ENCODE results near the gene PRCP. TPM values are rescaled to one million over a fixed set of nuclear protein-coding genes. Genes with fewer than 3 reads are reported as not detected.

The PRCP gene
- total RNA-seq, 2 donors from 2014 or later: 46.8 to 55.9 TPM

- Histone ChIP-seq H3K36me3 (no peaks in the 10 kb centered on the region), H3K27ac (no peak overlapping the region), H3K9me3 (no peaks in the 10 kb centered on the region), H3K4me1 (ENCODE audit: control insufficient read depth in 1 of 2, low read depth in 2 of 2) (peaks cover 16 to 28% of the 10 kb centered on the region in 2 donors), H3K4me3 (no peak overlapping the region), H3K27me3 (replicated peaks; ENCODE audit: insufficient read depth) (no peaks in the 10 kb centered on the region)
- ATAC-seq (ENCODE audit: insufficient number of reproducible peaks, low FRiP score, low read depth) (no peak), DNase-seq (ENCODE audit: low spot score) (no peak)
- TF ChIP-seq CTCF (IDR thresholded peaks at IDR 0.05): no peak
Measured at GRCh38 chr11:82826526-82826925, 73.7 kb downstream of the PRCP start.

GRCh38 chr11:82823647-82824619, 76.3 kb downstream of the PRCP start:
- Histone ChIP-seq H3K36me3 (no peaks in the 10 kb centered on the region), H3K4me1 (ENCODE audit: control insufficient read depth in 1 of 2, low read depth in 2 of 2) (peaks cover 16 to 28% of the 10 kb centered on the region in 2 donors), H3K4me3 (no peak overlapping the region), H3K9me3 (no peaks in the 10 kb centered on the region), H3K27me3 (replicated peaks; ENCODE audit: insufficient read depth) (no peaks in the 10 kb centered on the region), H3K27ac (peak overlapping the region in 1 of 2 donors; percentile 8)
- DNase-seq (ENCODE audit: low spot score) (no peak), ATAC-seq (ENCODE audit: insufficient number of reproducible peaks, low FRiP score, low read depth) (no peak)
- no peak for TF ChIP-seq CTCF (IDR thresholded peaks at IDR 0.05)

DNA sequence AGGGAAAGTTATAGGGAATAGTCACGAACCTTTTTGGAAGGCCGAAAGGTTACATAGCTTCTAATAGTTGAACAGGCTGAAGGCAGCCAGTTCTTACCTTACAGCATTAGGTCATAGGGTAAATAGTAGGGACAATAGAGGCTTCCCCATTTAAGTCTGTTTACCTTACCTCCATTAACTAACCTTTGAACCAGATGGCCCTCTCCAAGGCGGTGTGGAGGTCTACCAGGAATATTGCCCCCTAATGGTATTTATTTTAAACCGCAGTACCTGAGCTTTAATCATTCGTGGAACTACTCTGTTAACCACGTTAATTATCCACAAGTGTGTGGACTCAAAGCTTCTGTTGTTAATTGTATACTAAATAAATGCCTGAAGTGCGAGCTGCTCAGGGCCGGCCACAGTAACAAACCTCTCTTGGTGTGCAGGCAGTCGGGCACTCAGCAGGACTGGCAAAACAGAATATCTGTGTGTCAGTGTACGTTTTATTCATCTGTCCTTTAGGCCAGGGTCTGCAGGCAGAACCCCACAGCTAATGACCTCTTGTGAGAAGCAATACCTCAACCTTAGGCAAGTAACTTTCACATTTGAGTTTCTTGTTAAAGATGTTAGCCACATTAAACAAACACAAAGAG, 81.7 kb downstream of the PRCP start:
- H3K9me3 ChIP-seq: no peaks in the 10 kb centered on the region
- no peaks in the 10 kb centered on the region for H3K27me3 ChIP-seq (replicated peaks; ENCODE audit: insufficient read depth)
- TF ChIP-seq CTCF (IDR thresholded peaks at IDR 0.05): no peak
- H3K4me3 ChIP-seq: no peak overlapping the region
- DNase-seq (ENCODE audit: low spot score): no peak
- ATAC-seq (ENCODE audit: insufficient number of reproducible peaks, low FRiP score, low read depth): no peak
- H3K4me1 ChIP-seq (ENCODE audit: control insufficient read depth in 1 of 2, low read depth in 2 of 2): peaks cover 12 to 17% of the 10 kb centered on the region in 2 donors
- H3K27ac ChIP-seq: no peak overlapping the region
- no peaks in the 10 kb centered on the region for H3K36me3 ChIP-seq

DNA sequence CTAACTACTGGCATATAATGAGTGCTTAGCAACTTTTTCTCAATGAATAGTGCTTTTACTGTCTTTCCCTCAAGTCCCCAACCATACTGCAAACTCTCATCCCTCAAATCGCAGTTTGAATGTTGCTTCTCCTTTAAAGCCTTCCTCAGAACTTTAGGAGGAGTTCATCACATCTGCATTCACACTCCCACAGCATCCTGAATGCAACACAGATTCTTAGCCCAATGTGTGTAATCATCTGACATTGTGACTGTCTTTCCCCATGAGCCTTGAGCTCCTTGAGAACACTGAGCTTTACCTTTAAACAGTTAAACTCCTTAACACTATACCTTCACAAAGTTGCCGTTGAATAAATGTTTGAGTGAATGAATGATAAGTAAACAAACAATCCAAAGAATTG, 84.8 kb downstream of the PRCP start:
- Histone ChIP-seq H3K9me3 (no peaks in the 10 kb centered on the region), H3K4me3 (no peak overlapping the region), H3K4me1 (ENCODE audit: control insufficient read depth in 1 of 2, low read depth in 2 of 2) (no peaks in the 10 kb centered on the region), H3K27me3 (replicated peaks; ENCODE audit: insufficient read depth) (no peaks in the 10 kb centered on the region), H3K36me3 (no peaks in the 10 kb centered on the region), H3K27ac (no peak overlapping the region)
- ATAC-seq (ENCODE audit: insufficient number of reproducible peaks, low FRiP score, low read depth) (no peak), DNase-seq (ENCODE audit: low spot score) (no peak)
- no peak for TF ChIP-seq CTCF (IDR thresholded peaks at IDR 0.05)

DNA sequence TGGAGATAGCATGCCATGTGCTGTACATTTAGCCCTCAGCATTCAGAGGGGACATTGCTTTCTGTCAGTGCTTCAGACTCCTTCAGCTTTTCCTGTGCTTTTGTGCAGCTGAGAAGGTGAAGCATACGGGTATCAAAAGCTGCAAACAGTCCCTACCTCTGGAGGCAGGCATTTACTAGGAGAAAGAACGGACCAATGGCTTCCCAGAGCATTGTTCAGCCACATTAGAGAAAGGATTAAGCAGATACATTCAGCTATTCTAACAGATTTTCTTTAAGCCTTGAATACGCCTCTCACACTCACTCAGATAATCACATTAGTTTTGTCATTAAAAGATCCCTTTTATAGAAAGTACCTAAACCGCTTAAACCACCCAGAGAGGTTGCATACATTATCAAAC, 85.9 kb downstream of the PRCP start:
- DNase-seq (ENCODE audit: low spot score) (no peak), ATAC-seq (ENCODE audit: insufficient number of reproducible peaks, low FRiP score, low read depth) (no peak)
- Histone ChIP-seq H3K4me1 (ENCODE audit: control insufficient read depth in 1 of 2, low read depth in 2 of 2) (no peaks in the 10 kb centered on the region), H3K4me3 (no peak overlapping the region), H3K27me3 (replicated peaks; ENCODE audit: insufficient read depth) (no peaks in the 10 kb centered on the region), H3K9me3 (no peaks in the 10 kb centered on the region), H3K27ac (no peak overlapping the region), H3K36me3 (no peaks in the 10 kb centered on the region)
- no peak for TF ChIP-seq CTCF (IDR thresholded peaks at IDR 0.05)

Measured in thoracic aorta (tissue), 2 donors.